NT2/D1 (cell line): ENCODE data around the gene CLEC5A.

Experiments
- YY1 ChIP-seq: IDR thresholded peaks from 2 replicates; pipeline ENCODE4 v1.6.1; 2011; ENCODE audit not compliant: insufficient read length, insufficient read depth
- ZNF274 ChIP-seq: IDR thresholded peaks from 2 replicates; pipeline ENCODE4 v1.6.1; 2011; ENCODE audit warnings: mild to moderate bottlenecking, low read depth, low read length

- TF ChIP-seq ZNF274 (no peak), YY1 (no peak)
These were observed 43.4 kb upstream of the CLEC5A start for GRCh38 chr7:141990011-141990725.
